Stimulated activated CD4-positive, alpha-beta T cell treated with anti-CD3 and anti-CD28 coated beads, Interleukin-1b, Interleukin-23, amount 100 ng/mL, for 48 hours (primary cell): ENCODE measurements around the gene TEX53.

Experiments used
- DNase-seq: peaks from one replicate; pipeline ENCODE4 v3.0.0-alpha.2; 2020

TEX53 gene

DNA sequence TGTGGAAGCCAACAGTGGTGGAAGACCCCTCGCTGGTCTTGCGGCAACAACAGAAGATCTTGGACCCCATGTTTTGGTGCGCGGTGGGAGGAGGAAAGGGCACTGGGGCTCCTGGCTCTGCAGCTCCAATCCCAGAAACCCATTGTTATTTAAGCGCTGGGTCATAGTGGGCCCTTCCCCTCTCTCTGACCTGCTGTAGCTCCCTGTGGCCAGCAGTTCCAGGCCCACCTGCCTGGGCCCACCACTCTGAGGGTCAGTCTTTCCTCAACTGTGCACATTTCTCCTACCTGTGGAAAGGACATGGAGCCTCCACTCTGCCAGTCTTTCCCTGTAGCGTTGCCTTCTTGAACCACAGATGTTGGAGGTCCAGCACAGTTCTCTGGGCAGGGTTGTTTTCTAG lies at the start of gene TEX53:
Gene TEX53 (minus strand): TSS at position 101 of the 400 bp plus-strand sequence. CDS start 31 bp downstream, at position 70.
- DNase-seq, result no peak

DNA sequence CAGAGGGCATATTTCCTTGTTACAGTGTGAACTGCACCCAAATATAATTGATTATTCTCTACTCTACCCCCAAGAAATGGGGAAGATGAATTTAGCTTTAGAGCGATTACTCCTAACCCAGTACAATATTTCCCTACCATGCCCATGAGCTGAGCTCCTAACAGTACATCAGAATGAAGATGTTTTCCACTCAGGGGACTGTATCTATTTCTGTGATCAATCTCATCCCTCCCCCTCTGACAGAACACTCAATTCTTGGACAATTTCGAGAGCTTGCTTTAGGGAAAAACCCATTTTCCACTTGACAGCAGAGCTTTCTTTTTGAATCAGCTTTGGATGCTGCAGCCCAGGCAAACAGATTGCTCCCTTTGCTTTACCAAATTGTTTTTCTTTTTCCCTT lies 49.1 kb upstream of the TEX53 start:
- DNase-seq, result no peak

DNA sequence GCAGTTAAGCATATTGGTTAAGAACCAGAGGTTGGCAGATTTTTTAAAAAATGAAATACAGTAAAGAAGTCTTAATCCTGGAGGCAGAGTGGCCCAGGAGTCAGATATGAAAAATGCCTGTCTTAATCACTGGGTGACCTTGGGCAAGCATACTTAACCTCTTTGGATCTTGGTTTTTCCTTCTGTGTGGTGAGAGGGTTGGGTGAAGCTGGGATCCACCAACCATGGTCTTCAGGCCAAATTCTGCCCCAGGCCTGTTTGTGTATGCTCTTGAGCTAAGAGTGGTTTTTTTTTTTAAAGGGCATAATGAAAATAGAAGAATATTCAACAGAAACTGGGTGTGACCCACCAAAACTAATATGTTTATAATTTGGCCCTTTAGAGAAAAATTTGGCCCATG lies 44.4 kb upstream of the TEX53 start:
- DNase-seq, result no peak

GRCh38 chr9:114697951-114698351 lies 40.3 kb upstream of the TEX53 start:
- DNase-seq, result peak; percentile 58

- DNase-seq, result peak; percentile 85
Observed at GRCh38 chr9:114696814-114697544, 39.4 kb upstream of the TEX53 start.

- DNase-seq, result no peak
Observed at GRCh38 chr9:114695948-114696347, 38.3 kb upstream of the TEX53 start.

DNA sequence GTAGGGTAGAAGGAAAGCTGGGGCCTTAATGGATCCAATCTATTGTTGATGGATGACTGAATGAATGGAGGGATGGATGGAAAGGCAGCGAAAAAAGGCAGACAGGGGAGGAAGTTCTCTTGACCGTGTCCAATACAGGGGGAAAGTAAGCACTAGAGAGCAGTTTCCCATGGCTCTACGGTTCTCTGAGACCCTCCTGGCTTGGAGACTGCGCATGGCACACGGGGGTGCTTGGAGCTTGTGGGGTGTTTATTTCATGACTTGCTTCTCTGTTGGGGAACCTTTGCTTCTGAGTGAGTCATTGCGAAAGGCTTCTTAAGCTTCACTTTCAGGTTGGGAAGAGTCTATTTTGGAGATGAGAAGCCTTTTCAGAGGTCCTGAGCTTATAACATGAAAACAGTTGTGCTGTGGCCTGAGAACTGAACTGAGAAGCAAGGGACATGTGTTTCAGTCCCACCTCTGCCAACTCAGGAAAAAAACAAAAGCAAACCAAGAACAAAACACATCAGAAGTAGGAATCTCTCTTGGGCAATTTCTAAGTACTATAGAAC lies 37.2 kb upstream of the TEX53 start:
- peak; percentile 29 for DNase-seq

DNA sequence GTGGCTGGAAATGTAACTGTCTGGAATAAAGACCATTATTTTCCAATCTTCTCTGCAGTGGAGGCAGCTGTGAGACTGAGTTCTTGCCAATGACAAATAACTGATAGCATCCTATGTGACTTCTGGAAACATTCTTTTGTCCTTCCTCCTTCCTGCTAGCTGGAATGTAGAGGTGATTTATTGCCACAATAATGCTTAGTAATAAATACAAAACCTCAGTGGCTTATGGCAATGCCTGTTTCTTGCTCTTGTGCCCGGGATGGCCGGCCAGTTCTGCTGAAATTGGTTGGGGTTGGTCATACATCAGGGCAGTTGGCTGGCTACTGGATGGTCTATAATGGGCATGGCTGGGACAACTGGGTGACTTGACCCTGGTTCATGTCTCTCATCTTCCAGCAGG lies 36.5 kb upstream of the TEX53 start:
- DNase-seq, result no peak

DNA sequence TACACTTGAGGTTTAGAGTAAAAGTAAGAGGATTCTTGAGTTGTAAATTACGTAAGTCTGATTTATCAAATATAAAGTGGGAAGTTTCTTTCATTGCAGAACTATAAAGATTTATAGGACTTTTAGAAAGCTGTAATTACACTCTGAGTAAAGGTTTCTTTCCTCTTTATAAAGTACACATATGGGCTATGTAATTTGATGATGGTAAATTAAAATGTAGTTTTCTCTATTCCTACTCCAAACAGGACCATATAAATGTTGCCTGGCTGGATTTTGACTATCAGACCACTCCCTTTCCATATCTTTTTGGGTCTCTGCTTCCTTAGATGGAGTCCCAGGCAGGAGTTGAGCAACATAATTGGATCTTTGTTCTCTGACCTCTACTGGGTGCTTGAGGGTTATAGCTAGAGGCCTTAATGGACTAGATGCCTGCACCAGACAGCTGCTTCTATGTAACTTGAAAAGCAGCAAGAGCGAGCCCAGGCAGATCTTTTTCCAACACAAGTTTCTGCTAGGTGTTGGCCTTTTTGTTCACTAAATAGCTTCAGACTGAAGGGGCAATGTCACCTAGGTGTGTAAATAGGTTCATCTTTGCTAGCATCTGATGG lies 35.7 kb upstream of the TEX53 start:
- DNase-seq, result no peak

DNA sequence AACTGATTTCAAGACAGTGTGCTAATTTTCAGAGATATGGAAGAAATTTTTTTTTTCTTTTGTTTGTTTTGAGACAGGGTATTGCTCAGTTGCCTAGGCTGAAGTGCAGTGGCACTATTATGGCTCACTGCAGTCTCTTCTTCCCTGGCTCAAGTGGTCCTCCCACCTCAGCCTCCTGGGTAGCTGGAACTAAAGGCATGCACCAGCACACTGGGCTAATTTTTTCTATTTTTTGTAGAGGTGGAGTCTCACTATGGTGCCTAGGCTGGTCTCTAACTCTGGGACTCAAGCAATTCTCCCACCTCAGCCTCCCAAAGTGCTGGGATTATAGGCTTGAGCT lies 34.3 kb upstream of the TEX53 start:
- peak; percentile 32 for DNase-seq

- DNase-seq, result peak; percentile 88
Observed at GRCh38 chr9:114691046-114691955, 33.7 kb upstream of the TEX53 start.

DNA sequence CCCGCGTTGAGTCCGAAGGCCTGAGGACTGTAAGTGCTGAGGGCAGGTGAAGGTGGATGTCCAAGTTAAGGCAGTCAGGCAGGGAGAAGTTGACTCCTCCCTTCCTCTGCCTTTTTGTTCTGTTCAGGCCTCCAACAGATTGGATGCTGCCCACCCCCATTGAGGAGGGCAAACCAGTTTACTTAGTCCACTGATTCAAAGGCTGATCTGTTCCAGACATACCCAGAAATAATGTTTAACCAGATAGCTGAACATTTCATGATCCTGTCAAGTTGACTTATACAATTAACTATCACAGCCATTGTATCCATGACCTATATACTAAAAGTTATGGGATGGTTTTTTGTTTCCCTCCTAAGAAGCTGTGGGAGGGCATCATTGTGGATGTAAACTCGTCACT lies 32.7 kb upstream of the TEX53 start:
- no peak for DNase-seq

GRCh38 chr9:114689813-114690212 lies 32.2 kb upstream of the TEX53 start:
- DNase-seq, result no peak

DNA sequence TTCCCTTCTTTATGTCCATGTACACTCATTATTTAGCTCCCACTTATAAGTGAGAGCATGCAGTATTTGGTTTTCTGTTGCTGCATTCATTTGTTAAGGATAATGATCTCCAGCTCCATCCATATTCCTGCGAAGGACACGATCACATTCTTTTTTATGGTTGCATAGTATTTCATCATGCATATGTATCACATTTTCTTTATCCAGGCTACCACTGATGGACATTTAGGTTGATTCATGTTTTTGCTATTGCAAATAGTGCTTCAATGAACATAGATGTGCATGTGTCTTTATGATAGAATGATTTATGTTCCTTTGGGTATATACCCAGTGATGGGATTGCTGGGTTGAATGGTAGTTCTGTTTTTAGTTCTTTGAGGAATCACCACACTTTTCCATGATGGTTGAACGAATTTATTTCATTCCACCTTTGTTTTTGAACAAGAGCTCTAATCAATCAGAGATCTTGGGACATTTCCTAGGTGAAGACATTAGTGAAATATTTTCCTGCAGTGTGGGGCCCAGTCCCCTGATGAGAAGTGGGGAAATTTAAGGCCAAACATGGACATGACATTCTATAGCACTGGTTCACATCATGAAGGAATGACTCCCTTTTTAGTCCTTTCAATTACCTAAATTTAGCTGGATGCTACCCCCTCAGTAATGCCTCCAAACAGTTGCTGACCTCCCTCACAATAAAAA lies 31.5 kb upstream of the TEX53 start:
- no peak for DNase-seq

GRCh38 chr9:114688379-114688778 lies 30.8 kb upstream of the TEX53 start:
- no peak for DNase-seq

DNA sequence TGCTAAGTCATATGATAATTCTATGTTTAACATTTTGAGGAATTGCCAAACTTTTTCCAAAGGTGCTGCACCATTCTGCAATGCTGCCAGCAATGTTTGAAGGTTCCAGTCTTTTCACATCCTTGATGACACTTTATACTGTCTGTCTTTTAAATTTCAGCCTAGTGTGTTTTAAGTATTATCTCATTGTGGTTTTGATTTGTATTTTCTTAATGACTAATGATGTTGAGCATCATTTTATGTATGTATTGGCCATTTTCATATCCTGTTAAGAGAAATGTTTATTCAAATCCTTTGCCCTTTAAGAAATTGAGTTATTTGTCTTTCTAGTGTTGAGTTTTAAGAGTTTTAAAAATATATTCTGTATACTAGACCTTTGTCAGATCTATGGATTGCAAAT lies 29.4 kb upstream of the TEX53 start:
- no peak for DNase-seq

DNA sequence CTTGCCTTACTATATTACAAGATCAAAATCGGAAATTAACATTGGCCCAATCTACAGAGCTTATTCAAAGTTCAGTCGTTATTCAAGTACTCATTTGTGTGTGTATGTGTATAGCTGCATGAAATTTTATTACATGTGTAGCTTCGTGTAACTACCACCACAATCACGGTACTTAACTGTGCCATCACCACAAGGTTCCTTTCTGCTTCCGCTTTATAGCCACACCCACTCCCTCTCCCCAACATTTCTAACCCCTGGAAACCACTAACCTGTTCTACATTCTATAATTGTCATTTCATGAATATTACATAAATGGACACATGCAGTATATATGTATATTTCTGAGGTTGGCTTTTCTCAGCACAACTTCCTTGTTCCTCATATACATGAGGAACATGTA lies 28.3 kb upstream of the TEX53 start:
- no peak for DNase-seq

DNA sequence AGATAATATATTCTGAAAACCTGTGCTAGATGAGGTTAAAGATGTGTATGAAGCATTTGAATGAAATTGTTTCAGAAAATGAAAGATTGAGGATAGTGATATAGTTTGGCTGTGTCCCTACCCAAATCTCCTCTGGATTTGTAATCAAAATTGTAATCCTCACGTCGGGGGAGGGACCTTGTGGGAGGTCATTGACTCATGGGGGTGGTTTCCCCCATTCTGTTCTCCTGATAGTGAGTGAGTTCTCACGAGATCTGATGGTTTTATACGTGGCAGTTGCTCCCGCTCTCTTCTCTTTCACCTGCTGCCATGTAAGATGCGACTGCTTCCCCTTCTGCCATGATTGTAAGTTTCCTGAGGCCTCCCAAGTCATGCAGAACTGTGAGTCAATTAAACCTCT lies 26.4 kb upstream of the TEX53 start:
- DNase-seq, result peak; percentile 37

GRCh38 chr9:114682846-114683245 lies 25.2 kb upstream of the TEX53 start:
- no peak for DNase-seq

GRCh38 chr9:114681594-114682332 lies 24.2 kb upstream of the TEX53 start, which contains the start of gene TEX48:
TEX48 (minus strand) TSS chr9:114682192; CDS start chr9:114671723, 10,469 bp downstream.
- peak; percentile 84 for DNase-seq

- no peak for DNase-seq
Observed at GRCh38 chr9:114680259-114681001, 22.8 kb upstream of the TEX53 start.
